SU-DHL-6 (cell line): Measurements from ENCODE around the gene FBXL13.

Experiments used
- H2AFZ ChIP-seq: fragments of 200-600 bp; sonication (generic); 2 replicates; pipeline ENCODE4 v1.6.1; 2014; ENCODE audit warnings: low read depth, mild to moderate bottlenecking, moderate library complexity, mixed read lengths, antibody characterized with exemption, low read length; ENCODE audit not compliant: severe bottlenecking
- H3F3A ChIP-seq: fragments of 200-600 bp; shearing (Covaris generic); 2 replicates; pipeline ENCODE4 v1.6.0; 2016; ENCODE audit warnings: antibody characterized with exemption, mild to moderate bottlenecking; ENCODE audit not compliant: insufficient read depth
- H3K27ac ChIP-seq: fragments of 200-600 bp; sonication (generic); 2 replicates; pipeline ENCODE4 v1.5.1; 2016; ENCODE audit warnings: low read depth, mild to moderate bottlenecking, low read length, moderate library complexity, mixed read lengths
- H3K27me3 ChIP-seq: fragments of 200-600 bp; sonication (generic), shearing (Covaris generic); 2 replicates; pipeline ENCODE4 v1.6.0; 2014; ENCODE audit warnings: mild to moderate bottlenecking, low read length
- H3K36me3 ChIP-seq: fragments of 200-600 bp; sonication (generic); 2 replicates; pipeline ENCODE4 v1.6.1; 2014; ENCODE audit warnings: mild to moderate bottlenecking, low read length, mixed read lengths
- H3K4me2 ChIP-seq: fragments of 300-600, 200-600 bp; shearing (Covaris generic), sonication (generic); 2 replicates; pipeline ENCODE4 v1.6.0; 2014; ENCODE audit warnings: low read length, low read depth, mild to moderate bottlenecking; ENCODE audit not compliant: poor library complexity, severe bottlenecking
- H3K4me3 ChIP-seq: fragments of 200-600 bp; sonication (generic); 2 replicates; pipeline ENCODE4 v1.5.1; 2014; ENCODE audit warnings: antibody characterized with exemption, low read length, mild to moderate bottlenecking, mixed read lengths; ENCODE audit not compliant: insufficient read depth, poor library complexity, severe bottlenecking
- H3K79me2 ChIP-seq: fragments of 200-600 bp; sonication (generic); 2 replicates; pipeline ENCODE4 v1.6.1; 2014; ENCODE audit warnings: mild to moderate bottlenecking, low read length, moderate library complexity; ENCODE audit not compliant: insufficient read depth
- H3K9ac ChIP-seq: fragments of 200-600 bp; sonication (generic); 2 replicates; pipeline ENCODE4 v1.7.0; 2014; ENCODE audit warnings: mild to moderate bottlenecking, low read length
- H3K9me2 ChIP-seq: fragments of 200-600 bp; sonication (generic); replicated peaks from 2 replicates; pipeline ENCODE4 v1.6.1; 2014; ENCODE audit warnings: low read length; ENCODE audit not compliant: insufficient read depth
- H3K9me3 ChIP-seq: fragments of 200-600 bp; sonication (generic); 2 replicates; pipeline ENCODE4 v1.6.1; 2014; ENCODE audit warnings: low read length, mixed read lengths; ENCODE audit not compliant: insufficient read depth
- H4K20me1 ChIP-seq: fragments of 200-600 bp; sonication (generic); 2 replicates; pipeline ENCODE4 v1.6.1; 2014; ENCODE audit warnings: low read depth, mild to moderate bottlenecking, antibody characterized with exemption, low read length, moderate library complexity, mixed read lengths
- CTCF ChIP-seq: fragments of 200-600 bp; sonication (generic); IDR thresholded peaks from one replicate; pipeline ENCODE4 v1.5.1; 2017; ENCODE audit warnings: antibody characterized with exemption, mild to moderate bottlenecking, low read length, moderate library complexity; ENCODE audit not compliant: insufficient read depth, poor library complexity, severe bottlenecking
- EZH2phosphoT487 ChIP-seq: fragments of 200-600 bp; sonication (generic), shearing (Covaris generic); conservative IDR thresholded peaks from 2 replicates; pipeline ENCODE4 v1.6.1; 2018; ENCODE audit warnings: mild to moderate bottlenecking, antibody characterized with exemption, low read length, moderate library complexity, mixed read lengths

FBXL13 gene

GRCh38 chr7:102897856-102898531, 176.6 kb downstream of the FBXL13 start:
- Histone ChIP-seq H2AFZ (no peak overlapping the region), H4K20me1 (no peaks in the 10 kb centered on the region), H3K9ac (no peak overlapping the region), H3K27ac (no peak overlapping the region), H3F3A (no peaks in the 10 kb centered on the region), H3K9me2 (no peaks in the 10 kb centered on the region), H3K4me3 (no peak overlapping the region), H3K36me3 (no peaks in the 10 kb centered on the region), H3K9me3 (no peaks in the 10 kb centered on the region), H3K27me3 (no peaks in the 10 kb centered on the region), H3K4me2 (no peak overlapping the region), H3K79me2 (no peaks in the 10 kb centered on the region)
- no peak for TF ChIP-seq EZH2phosphoT487
- no peak for TF ChIP-seq CTCF

- Histone ChIP-seq H3K4me3 (no peak overlapping the region), H4K20me1 (no peaks in the 10 kb centered on the region), H3K27ac (no peak overlapping the region), H3F3A (no peaks in the 10 kb centered on the region), H3K79me2 (no peaks in the 10 kb centered on the region), H3K9me3 (no peaks in the 10 kb centered on the region), H2AFZ (no peak overlapping the region), H3K9ac (no peak overlapping the region), H3K9me2 (no peaks in the 10 kb centered on the region), H3K4me2 (no peak overlapping the region), H3K27me3 (no peaks in the 10 kb centered on the region), H3K36me3 (no peaks in the 10 kb centered on the region)
- TF ChIP-seq EZH2phosphoT487 (no peak), CTCF (no peak)
Measured at GRCh38 chr7:102897211-102897631, 177.4 kb downstream of the FBXL13 start.

- Histone ChIP-seq H3K36me3 (no peaks in the 10 kb centered on the region), H3K4me2 (no peak overlapping the region), H4K20me1 (no peaks in the 10 kb centered on the region), H2AFZ (no peak overlapping the region), H3K79me2 (no peaks in the 10 kb centered on the region), H3F3A (no peaks in the 10 kb centered on the region), H3K27ac (no peak overlapping the region), H3K4me3 (no peak overlapping the region), H3K9me2 (no peaks in the 10 kb centered on the region), H3K9ac (no peak overlapping the region), H3K9me3 (no peaks in the 10 kb centered on the region), H3K27me3 (no peaks in the 10 kb centered on the region)
- TF ChIP-seq EZH2phosphoT487 (no peak), CTCF (no peak)
Measured at GRCh38 chr7:102896585-102896984, 178.0 kb downstream of the FBXL13 start.
